ENCODE results near the gene SLC16A8.

Gene SLC16A8

GRCh38 chr22:38083931-38084631 lies at the start of gene SLC16A8:
SLC16A8 (minus strand) TSS chr22:38084184; CDS start chr22:38082873, 1,311 bp downstream.
- no peak within 1 kb of the TSS for H3K9ac ChIP-seq (ENCODE audit: low read depth, low read length)

GRCh38 chr22:38133331-38133730 lies 49.3 kb upstream of the SLC16A8 start:
- Histone ChIP-seq H3K9me3 (ENCODE audit: insufficient read depth, low read length, severe bottlenecking) (no peaks in the 10 kb centered on the region), H3K79me2 (ENCODE audit: insufficient read depth, low read length) (no peaks in the 10 kb centered on the region), H3K4me2 (ENCODE audit: insufficient read depth, low read length) (no peak overlapping the region), H3K9ac (ENCODE audit: low read depth, low read length) (no peak overlapping the region), H3K36me3 (ENCODE audit: insufficient read depth, low read length) (peaks cover 72% of the 10 kb centered on the region), H4K20me1 (ENCODE audit: insufficient read depth, low read length) (peaks cover 7% of the 10 kb centered on the region; the same call in 1 of the 2 replicates), H3K4me3 (ENCODE audit: low read depth in 1 of 2, low read length in 2 of 2) (no peak overlapping the region), H3K27me3 (ENCODE audit: insufficient read depth, low read length, poor library complexity) (no peaks in the 10 kb centered on the region), H2AFZ (ENCODE audit: low read depth, low read length) (no peak overlapping the region), H3K4me1 (ENCODE audit: insufficient read depth, low read length) (no peaks in the 10 kb centered on the region), H3K27ac (ENCODE audit: low read length) (no peak overlapping the region)
- DNase-seq (no peak), ATAC-seq (ENCODE audit: insufficient read depth, low read depth) (no peak)
- TF ChIP-seq CTCF (IDR thresholded peaks at IDR 0.05; ENCODE audit: borderline replicate concordance, extremely low read depth, low read length, poor library complexity, severe bottlenecking) (no peak), EZH2 (IDR thresholded peaks at IDR 0.05; ENCODE audit: borderline replicate concordance, low read depth, low read length, severe bottlenecking) (no peak)

More at GRCh38 chr22:38083931-38084631, at the start of gene SLC16A8:
- Histone ChIP-seq H3K79me2 (ENCODE audit: insufficient read depth, low read length) (no peaks in the 10 kb centered on the region), H2AFZ (ENCODE audit: low read depth, low read length) (no peak within 1 kb of the TSS), H4K20me1 (ENCODE audit: insufficient read depth, low read length) (no peaks in the 10 kb centered on the region), H3K9me3 (ENCODE audit: insufficient read depth, low read length, severe bottlenecking) (no peaks in the 10 kb centered on the region), H3K27me3 (ENCODE audit: insufficient read depth, low read length, poor library complexity) (no peaks in the 10 kb centered on the region), H3K4me3 (ENCODE audit: low read depth in 1 of 2, low read length in 2 of 2) (no peak within 1 kb of the TSS), H3K36me3 (ENCODE audit: insufficient read depth, low read length) (no peaks in the 10 kb centered on the region), H3K27ac (ENCODE audit: low read length) (no peak within 1 kb of the TSS), H3K4me2 (ENCODE audit: insufficient read depth, low read length) (no peak within 1 kb of the TSS), H3K4me1 (ENCODE audit: insufficient read depth, low read length) (no peaks in the 10 kb centered on the region)
- ATAC-seq (ENCODE audit: insufficient read depth, low read depth) (no peak), DNase-seq (no peak)
- no peak for TF ChIP-seq EZH2 (IDR thresholded peaks at IDR 0.05; ENCODE audit: borderline replicate concordance, low read depth, low read length, severe bottlenecking)
- no peak for TF ChIP-seq CTCF (IDR thresholded peaks at IDR 0.05; ENCODE audit: borderline replicate concordance, extremely low read depth, low read length, poor library complexity, severe bottlenecking)

- Histone ChIP-seq H3K4me3 (ENCODE audit: low read depth in 1 of 2, low read length in 2 of 2) (no peak overlapping the region), H3K4me1 (ENCODE audit: insufficient read depth, low read length) (no peaks in the 10 kb centered on the region), H3K36me3 (ENCODE audit: insufficient read depth, low read length) (peaks cover 71% of the 10 kb centered on the region), H3K4me2 (ENCODE audit: insufficient read depth, low read length) (no peak overlapping the region), H3K79me2 (ENCODE audit: insufficient read depth, low read length) (no peaks in the 10 kb centered on the region), H3K27ac (ENCODE audit: low read length) (no peak overlapping the region), H3K27me3 (ENCODE audit: insufficient read depth, low read length, poor library complexity) (no peaks in the 10 kb centered on the region), H2AFZ (ENCODE audit: low read depth, low read length) (no peak overlapping the region), H4K20me1 (ENCODE audit: insufficient read depth, low read length) (peaks cover 7% of the 10 kb centered on the region; the same call in 1 of the 2 replicates), H3K9me3 (ENCODE audit: insufficient read depth, low read length, severe bottlenecking) (no peaks in the 10 kb centered on the region), H3K9ac (ENCODE audit: low read depth, low read length) (no peak overlapping the region)
- no peak for ATAC-seq (ENCODE audit: insufficient read depth, low read depth)
- TF ChIP-seq EZH2 (IDR thresholded peaks at IDR 0.05; ENCODE audit: borderline replicate concordance, low read depth, low read length, severe bottlenecking), result no peak
- no peak for TF ChIP-seq CTCF (IDR thresholded peaks at IDR 0.05; ENCODE audit: borderline replicate concordance, extremely low read depth, low read length, poor library complexity, severe bottlenecking)
- no peak for DNase-seq
Observed at GRCh38 chr22:38132794-38133193, 48.8 kb upstream of the SLC16A8 start.

Measured in DND-41 (cell line).